A204.1 (cell line): ENCODE results near the gene FMR1NB.
A peak's percentile ranks its signal among the peaks of the same experiment; 100 is the strongest.

ENCODE experiments used
- FAIRE-seq: peaks from 2 replicates; lab custom pipeline; 2012; peaks lifted over from hg19 to GRCh38; lab: Jason Lieb, UNC

The FMR1NB gene

GRCh38 chrX:147981038-147981752 lies at the start of gene FMR1NB:
Gene FMR1NB, plus strand, starts transcription at chrX:147981337. Its CDS starts 66 bp downstream, at chrX:147981403.
- FAIRE-seq: no peak

- FAIRE-seq: no peak
Measured at GRCh38 chrX:147933815-147934214, 47.3 kb upstream of the FMR1NB start.

GRCh38 chrX:147935156-147935758 lies 45.9 kb upstream of the FMR1NB start:
- no peak for FAIRE-seq

GRCh38 chrX:147945286-147945685 lies 35.9 kb upstream of the FMR1NB start:
- no peak for FAIRE-seq

DNA sequence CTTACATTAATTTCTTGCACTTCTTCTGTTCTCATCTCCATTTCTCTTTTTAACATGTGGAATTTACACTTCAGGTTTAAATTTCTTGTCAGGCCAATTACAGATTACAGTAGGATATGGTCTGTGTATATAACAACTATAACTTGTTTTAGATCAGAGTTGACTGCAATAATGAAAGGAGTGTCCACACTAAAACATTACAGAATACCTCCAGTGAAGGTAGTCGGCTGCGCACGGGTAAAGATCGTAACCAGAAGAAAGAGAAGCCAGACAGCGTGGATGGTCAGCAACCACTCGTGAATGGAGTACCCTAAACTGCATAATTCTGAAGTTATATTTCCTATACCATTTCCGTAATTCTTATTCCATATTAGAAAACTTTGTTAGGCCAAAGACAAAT lies 32.6 kb upstream of the FMR1NB start:
- no peak for FAIRE-seq

- no peak for FAIRE-seq
Measured at GRCh38 chrX:147950352-147950751, 30.8 kb upstream of the FMR1NB start.

DNA sequence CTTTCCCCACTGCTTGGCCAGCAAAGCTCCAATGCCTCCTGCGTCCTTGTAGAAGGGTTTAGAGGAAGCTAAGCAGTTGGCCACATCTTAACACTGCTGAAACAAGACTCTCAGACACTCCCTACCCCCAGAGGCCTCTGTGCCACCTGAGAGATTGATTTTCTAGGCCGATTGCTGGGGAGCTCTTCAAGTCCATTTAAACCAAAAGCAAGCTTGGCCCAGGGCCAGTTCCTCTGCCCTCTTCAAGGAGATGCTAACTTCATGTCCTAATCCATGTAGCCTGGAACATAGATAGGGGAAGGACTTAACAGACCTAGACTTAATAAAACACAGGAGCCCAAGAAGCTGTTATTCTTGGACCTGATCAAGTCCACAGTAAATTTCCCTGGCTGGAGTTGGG lies 27.2 kb upstream of the FMR1NB start:
- FAIRE-seq: no peak

- no peak for FAIRE-seq
Measured at GRCh38 chrX:147957291-147957690, 23.8 kb upstream of the FMR1NB start.

GRCh38 chrX:147958291-147958690 lies 22.8 kb upstream of the FMR1NB start:
- FAIRE-seq: no peak

DNA sequence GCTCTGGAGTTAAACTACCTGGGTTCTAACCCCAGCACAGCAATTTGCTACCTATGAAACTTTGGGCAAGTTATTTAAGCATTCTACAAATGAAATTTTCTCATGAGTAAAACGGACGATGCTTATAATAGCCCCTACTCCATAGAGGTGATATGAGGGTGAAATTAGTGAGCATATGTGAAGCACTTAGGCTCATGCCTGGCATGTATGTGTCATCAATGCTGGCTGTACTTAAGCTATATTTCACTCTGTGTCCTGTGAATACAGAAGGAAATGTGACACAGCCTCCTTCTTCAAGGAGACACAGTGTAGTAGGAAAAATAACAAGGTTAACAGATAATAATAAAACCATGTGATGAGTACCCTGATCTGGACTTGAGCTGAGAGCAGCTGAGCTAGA lies 20.4 kb upstream of the FMR1NB start:
- FAIRE-seq: no peak

GRCh38 chrX:147962476-147962875 lies 18.7 kb upstream of the FMR1NB start:
- FAIRE-seq: no peak

DNA sequence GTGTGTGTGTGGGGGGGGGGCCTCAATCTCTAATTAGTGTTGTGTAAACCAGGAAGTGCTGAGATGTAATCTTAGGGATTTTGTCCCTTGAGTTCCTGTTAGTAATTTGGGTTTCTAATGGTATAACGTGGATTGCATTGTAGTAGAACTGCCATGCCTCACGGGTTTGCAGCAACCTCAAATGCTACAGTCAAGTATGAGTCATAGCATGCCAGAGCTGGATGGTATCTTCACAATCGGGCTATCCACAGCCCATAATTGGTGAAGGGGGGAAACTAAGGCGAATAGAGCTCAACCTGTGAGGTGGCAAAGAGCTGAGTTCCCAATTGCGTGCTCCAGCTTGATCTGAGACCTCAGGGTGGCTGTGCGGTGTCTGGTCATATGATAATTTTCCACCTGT lies 2.2 kb upstream of the FMR1NB start:
- no peak for FAIRE-seq

- FAIRE-seq: no peak
Measured at GRCh38 chrX:148020329-148020728, 39.2 kb downstream of the FMR1NB start.

DNA sequence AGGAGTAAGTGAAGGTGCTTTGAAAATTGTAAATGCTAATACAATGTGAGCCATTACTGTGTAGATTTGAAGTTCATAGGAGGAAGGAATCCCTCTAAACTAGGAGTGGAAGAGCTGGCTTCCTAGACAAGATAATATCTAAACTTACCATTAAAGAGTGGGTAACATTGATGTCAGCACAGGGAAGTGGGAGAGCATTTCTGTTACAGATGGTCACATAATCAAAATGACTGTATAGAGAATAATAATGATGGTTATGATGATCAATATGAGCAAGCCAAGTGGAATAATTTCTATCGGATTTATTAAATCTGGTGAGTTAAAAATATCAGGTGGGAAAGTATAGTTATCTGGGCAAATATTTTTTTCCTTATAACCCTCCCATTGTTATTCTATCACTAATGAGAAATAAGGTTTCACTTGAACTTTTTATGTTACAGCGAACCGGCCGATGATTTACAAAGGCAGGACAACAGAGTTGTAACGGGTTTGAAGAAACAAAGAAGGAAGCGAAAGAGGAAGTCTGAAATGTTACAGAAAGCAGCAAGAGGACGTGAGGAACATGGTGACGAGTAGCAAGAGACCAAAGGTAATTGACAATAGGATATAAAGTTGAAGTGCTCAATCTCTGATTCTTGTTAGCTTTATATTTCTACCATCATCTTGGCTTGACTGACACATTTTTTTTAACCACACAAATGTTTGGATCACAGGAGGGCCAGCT lies 43.5 kb downstream of the FMR1NB start:
- FAIRE-seq: no peak

- FAIRE-seq: no peak
Measured at GRCh38 chrX:148035380-148035779, 54.2 kb downstream of the FMR1NB start.

- no peak for FAIRE-seq
Measured at GRCh38 chrX:148037020-148037419, 55.9 kb downstream of the FMR1NB start.

DNA sequence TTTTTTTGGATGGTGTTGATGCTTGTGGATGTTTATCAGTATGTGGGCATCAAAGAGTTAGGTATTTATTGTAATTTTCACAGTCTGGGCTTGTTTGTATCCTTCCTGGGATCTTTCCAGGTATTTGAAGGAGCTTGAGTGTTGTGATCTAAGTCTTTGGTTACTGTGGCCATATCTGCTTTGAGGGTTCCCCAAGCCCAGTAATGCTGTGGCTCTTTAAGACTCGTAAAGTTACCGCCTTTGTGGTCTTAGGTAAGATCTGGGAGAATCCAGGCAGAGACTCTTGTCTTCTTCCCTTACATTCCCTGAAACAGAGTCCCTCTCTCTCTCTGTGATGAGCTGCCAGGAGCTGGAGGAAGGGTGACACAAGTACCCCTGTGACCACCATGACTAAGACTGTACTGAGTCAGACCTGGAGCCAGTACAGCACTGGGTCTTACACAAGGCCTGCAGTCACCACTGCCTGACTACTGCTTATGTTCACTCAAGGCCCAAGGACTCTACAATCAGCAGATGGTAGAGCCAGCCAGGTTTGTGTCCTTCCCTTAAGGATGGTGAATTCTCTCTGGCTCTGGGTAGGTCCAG lies 62.2 kb downstream of the FMR1NB start:
- no peak for FAIRE-seq

GRCh38 chrX:148047200-148047599 lies 66.1 kb downstream of the FMR1NB start:
- no peak for FAIRE-seq

DNA sequence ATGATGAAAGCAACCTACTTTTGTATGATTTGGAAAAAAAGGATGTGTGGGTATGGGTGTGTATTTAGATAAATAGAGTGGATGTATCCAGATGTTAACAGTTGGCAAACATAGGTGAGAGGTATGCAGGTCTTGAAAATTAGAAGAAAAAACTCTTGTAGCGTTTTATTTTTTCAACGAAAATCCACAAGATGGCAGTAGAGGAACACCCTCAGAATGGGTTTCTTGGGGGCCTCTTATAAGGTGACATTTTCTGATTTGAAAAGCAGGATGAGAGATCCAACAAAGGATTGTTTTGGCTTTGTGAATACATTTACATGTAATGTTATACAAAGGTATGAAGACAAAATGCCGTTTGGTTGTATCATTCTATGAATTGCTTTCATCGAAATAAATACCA lies 68.3 kb downstream of the FMR1NB start:
- FAIRE-seq: peak; percentile 73

GRCh38 chrX:148051973-148052372 lies 70.8 kb downstream of the FMR1NB start:
- FAIRE-seq: no peak

- no peak for FAIRE-seq
Measured at GRCh38 chrX:148067285-148067684, 86.1 kb downstream of the FMR1NB start.

GRCh38 chrX:148069759-148070503 lies 88.8 kb downstream of the FMR1NB start:
- no peak for FAIRE-seq
